ENCODE measurements around the gene MYOT. TPM values are rescaled to one million over a fixed set of nuclear protein-coding genes. Genes with fewer than 3 reads are reported as not detected.
"Not testable (repeated sequence)": the region's sequence is repeated elsewhere in the genome, so short reads cannot be mapped to it uniquely, and the experiment has no call there.

Gene MYOT
- not detected in 2 replicates for polyA plus RNA-seq (2014; cell fraction: cytosol; rRNA removed)
- polyA plus RNA-seq (2014; cell fraction: nucleus; rRNA removed): 0.74 TPM in 1 of 2 replicates, not detected in the other

GRCh38 chr5:137867664-137868063, at the start of gene MYOT:
TSS of gene MYOT (plus strand) at chr5:137867860. CDS start at chr5:137870652, 2,792 bp downstream.
- peak; percentile 21 for DNase-seq (ENCODE audit: low spot score)

- no peak for DNase-seq (ENCODE audit: low spot score)
These were observed 47.9 kb upstream of the MYOT start for GRCh38 chr5:137819766-137820165.

- DNase-seq (ENCODE audit: low spot score): peak; percentile 44
These were observed 45.4 kb upstream of the MYOT start for GRCh38 chr5:137822158-137822764.

GRCh38 chr5:137822984-137823383, 44.7 kb upstream of the MYOT start:
- no peak for DNase-seq (ENCODE audit: low spot score)

- no peak for DNase-seq (ENCODE audit: low spot score)
These were observed 42.5 kb upstream of the MYOT start for GRCh38 chr5:137825165-137825564.

- no peak for DNase-seq (ENCODE audit: low spot score)
These were observed 41.6 kb upstream of the MYOT start for GRCh38 chr5:137826067-137826466.

GRCh38 chr5:137828180-137828579, 39.5 kb upstream of the MYOT start:
- DNase-seq (ENCODE audit: low spot score): no peak

- no peak for DNase-seq (ENCODE audit: low spot score)
These were observed 39.0 kb upstream of the MYOT start for GRCh38 chr5:137828664-137829063.

- DNase-seq (ENCODE audit: low spot score): no peak
These were observed 36.6 kb upstream of the MYOT start for GRCh38 chr5:137831105-137831504.

- DNase-seq (ENCODE audit: low spot score): no peak
These were observed 36.1 kb upstream of the MYOT start for GRCh38 chr5:137831526-137831925.

- DNase-seq (ENCODE audit: low spot score): no peak
These were observed 35.2 kb upstream of the MYOT start for GRCh38 chr5:137832416-137832815.

GRCh38 chr5:137833463-137833862, 34.2 kb upstream of the MYOT start:
- peak; percentile 35 for DNase-seq (ENCODE audit: low spot score)

GRCh38 chr5:137834498-137835049, 33.1 kb upstream of the MYOT start:
- no peak for DNase-seq (ENCODE audit: low spot score)

GRCh38 chr5:137836298-137836697, 31.4 kb upstream of the MYOT start:
- no peak for DNase-seq (ENCODE audit: low spot score)

GRCh38 chr5:137836997-137837396, 30.7 kb upstream of the MYOT start:
- DNase-seq (ENCODE audit: low spot score): no peak

GRCh38 chr5:137837491-137838394, 29.9 kb upstream of the MYOT start:
- DNase-seq (ENCODE audit: low spot score): no peak

- no peak for DNase-seq (ENCODE audit: low spot score)
These were observed 28.7 kb upstream of the MYOT start for GRCh38 chr5:137838976-137839375.

GRCh38 chr5:137842296-137842695, 25.4 kb upstream of the MYOT start:
- DNase-seq (ENCODE audit: low spot score): no peak

- no peak for DNase-seq (ENCODE audit: low spot score)
These were observed 23.9 kb upstream of the MYOT start for GRCh38 chr5:137843676-137844299.

- DNase-seq (ENCODE audit: low spot score): peak; percentile 57
These were observed 22.2 kb upstream of the MYOT start for GRCh38 chr5:137845472-137845871.

- no peak for DNase-seq (ENCODE audit: low spot score)
These were observed 20.0 kb upstream of the MYOT start for GRCh38 chr5:137847687-137848086.

- not testable (repeated sequence) for DNase-seq (ENCODE audit: low spot score)
These were observed 14.5 kb upstream of the MYOT start for GRCh38 chr5:137853165-137853564.

Measured in SK-N-DZ (cell line).